MV-4-11 (cell line): ENCODE data around the gene CFAP74.

ENCODE experiments used
- DNase-seq: peaks from one replicate; lab custom pipeline; 2025; lab: John Stamatoyannopoulos, UW

Gene CFAP74

GRCh38 chr1:1917995-1918900, 85.3 kb downstream of the CFAP74 start:
- no peak for DNase-seq

- no peak for DNase-seq
Observed at GRCh38 chr1:1917304-1917976, 86.1 kb downstream of the CFAP74 start.

- no peak for DNase-seq
Observed at GRCh38 chr1:1916851-1917251, 86.7 kb downstream of the CFAP74 start.

- DNase-seq: no peak
Observed at GRCh38 chr1:1915911-1916840, 87.4 kb downstream of the CFAP74 start.

- no peak for DNase-seq
Observed at GRCh38 chr1:1914971-1915692, 88.5 kb downstream of the CFAP74 start, which contains the start of gene CALML6. TSS of gene CALML6 (plus strand) at chr1:1915260. CDS start at chr1:1915281, 21 bp downstream.

GRCh38 chr1:1914101-1914970, 89.2 kb downstream of the CFAP74 start:
- no peak for DNase-seq

- DNase-seq: no peak
Observed at GRCh38 chr1:1911350-1912041, 92.1 kb downstream of the CFAP74 start.

GRCh38 chr1:1910651-1911331, 92.8 kb downstream of the CFAP74 start:
- no peak for DNase-seq

GRCh38 chr1:1910033-1910465, 93.5 kb downstream of the CFAP74 start:
- DNase-seq: no peak

- no peak for DNase-seq
Observed at GRCh38 chr1:1908506-1908791, 95.1 kb downstream of the CFAP74 start.

GRCh38 chr1:1907098-1907736, 96.4 kb downstream of the CFAP74 start:
- DNase-seq: no peak

- DNase-seq: peak; percentile 60
Observed at GRCh38 chr1:1906185-1907097, 97.1 kb downstream of the CFAP74 start.

- no peak for DNase-seq
Observed at GRCh38 chr1:1903224-1903623, 100.4 kb downstream of the CFAP74 start.

GRCh38 chr1:1901641-1902294, 101.8 kb downstream of the CFAP74 start:
- DNase-seq: no peak

GRCh38 chr1:1900883-1901640, 102.5 kb downstream of the CFAP74 start:
- DNase-seq: no peak

GRCh38 chr1:1899967-1900327, 103.6 kb downstream of the CFAP74 start:
- no peak for DNase-seq
